Brain microvascular endothelial cell (primary cell): ENCODE data around the gene SHISAL1.

Experiments
- DNase-seq: peaks from one replicate; pipeline ENCODE4 v3.0.0-alpha.2; 2020
- H3K27ac ChIP-seq: fragments of 250-450 bp; sonication (Bioruptor Pico); 2 replicates; pipeline ENCODE4 v1.5.1; 2020; ENCODE audit warnings: mild to moderate bottlenecking, moderate library complexity
- H3K27me3 ChIP-seq: fragments of 250-450 bp; sonication (Bioruptor Pico); replicated peaks from 2 replicates; pipeline ENCODE4 v1.5.1; 2020; ENCODE audit warnings: mild to moderate bottlenecking
- H3K36me3 ChIP-seq: fragments of 250-450 bp; sonication (Bioruptor Pico); replicated peaks from 2 replicates; pipeline ENCODE4 v1.5.1; 2020; ENCODE audit warnings: mild to moderate bottlenecking
- H3K4me3 ChIP-seq: 2 replicates; pipeline ENCODE4 v1.5.1; 2011; ENCODE audit warnings: low read depth, mild to moderate bottlenecking, control low read depth, low read length, moderate library complexity
- CTCF ChIP-seq: IDR thresholded peaks from 2 replicates; pipeline ENCODE4 v1.5.1; 2011; ENCODE audit warnings: low read depth, mild to moderate bottlenecking, moderate library complexity, low read length, control low read depth, inconsistent platforms; ENCODE audit errors: missing control alignments
- in situ Hi-C: cut with HindIII; loops from 2 replicates; pipeline ENCODE4 v1.10.0; 2017; ENCODE audit warnings: low sequenced_read_pairs, low pct_ligation_motif_present

The SHISAL1 gene

GRCh38 chr22:44271732-44272400 lies 40.9 kb downstream of the SHISAL1 start:
- H3K36me3 ChIP-seq, result no peaks in the 10 kb centered on the region
- H3K27me3 ChIP-seq, result no peaks in the 10 kb centered on the region
- H3K4me3 ChIP-seq, result no peak overlapping the region
- H3K27ac ChIP-seq, result no peak overlapping the region
- TF ChIP-seq CTCF, result no peak
- no peak for DNase-seq
- in situ Hi-C loops, result no loop called here

GRCh38 chr22:44271010-44271500 lies 41.7 kb downstream of the SHISAL1 start:
- Histone ChIP-seq H3K27ac (no peak overlapping the region), H3K4me3 (no peak overlapping the region), H3K27me3 (no peaks in the 10 kb centered on the region), H3K36me3 (no peaks in the 10 kb centered on the region)
- DNase-seq, result no peak
- in situ Hi-C loops, result no loop called here
- no peak for TF ChIP-seq CTCF

GRCh38 chr22:44270556-44270880 lies 42.2 kb downstream of the SHISAL1 start:
- H3K27me3 ChIP-seq, result no peaks in the 10 kb centered on the region
- DNase-seq, result no peak

GRCh38 chr22:44269757-44270555 lies 42.8 kb downstream of the SHISAL1 start:
- H3K27me3 ChIP-seq, result no peaks in the 10 kb centered on the region
- H3K36me3 ChIP-seq, result no peaks in the 10 kb centered on the region
- TF ChIP-seq CTCF, result no peak
- no peak for DNase-seq
- H3K4me3 ChIP-seq, result no peak overlapping the region
- in situ Hi-C loops, result no loop called here
- H3K27ac ChIP-seq, result no peak overlapping the region

More at GRCh38 chr22:44270556-44270880, 42.2 kb downstream of the SHISAL1 start:
- no peak for TF ChIP-seq CTCF
- in situ Hi-C loops, result no loop called here
- Histone ChIP-seq H3K4me3 (no peak overlapping the region), H3K27ac (no peak overlapping the region), H3K36me3 (no peaks in the 10 kb centered on the region)

- Histone ChIP-seq H3K27ac (no peak overlapping the region), H3K36me3 (no peaks in the 10 kb centered on the region), H3K27me3 (no peaks in the 10 kb centered on the region), H3K4me3 (no peak overlapping the region)
- in situ Hi-C loops, result no loop called here
- no peak for TF ChIP-seq CTCF
- DNase-seq, result no peak
Observed at GRCh38 chr22:44269117-44269498, 43.6 kb downstream of the SHISAL1 start.
